HFF-Myc (cell line): ENCODE data around the gene NR3C2.

Source experiments
- DNase-seq: peaks from one replicate; pipeline ENCODE4 v3.0.0-alpha.2; 2011; ENCODE audit warnings: low read depth; ENCODE audit errors: extremely low read depth
- H3K4me3 ChIP-seq: replicated peaks from 2 replicates; pipeline ENCODE4 v1.5.1; 2011; ENCODE audit warnings: low read depth, mild to moderate bottlenecking, control low read depth, low read length
- CTCF ChIP-seq: IDR thresholded peaks from 2 replicates; pipeline ENCODE4 v1.5.1; 2012; ENCODE audit warnings: mild to moderate bottlenecking, low read depth, low read length, control low read depth; ENCODE audit errors: missing control alignments

The NR3C2 gene

GRCh38 chr4:148453833-148454232 lies 11.6 kb upstream of the NR3C2 start:
- no peak for DNase-seq
- H3K4me3 ChIP-seq, result no peak overlapping the region
- TF ChIP-seq CTCF, result no peak

GRCh38 chr4:148452970-148453369 lies 10.8 kb upstream of the NR3C2 start:
- no peak overlapping the region for H3K4me3 ChIP-seq
- no peak for DNase-seq
- no peak for TF ChIP-seq CTCF

DNA sequence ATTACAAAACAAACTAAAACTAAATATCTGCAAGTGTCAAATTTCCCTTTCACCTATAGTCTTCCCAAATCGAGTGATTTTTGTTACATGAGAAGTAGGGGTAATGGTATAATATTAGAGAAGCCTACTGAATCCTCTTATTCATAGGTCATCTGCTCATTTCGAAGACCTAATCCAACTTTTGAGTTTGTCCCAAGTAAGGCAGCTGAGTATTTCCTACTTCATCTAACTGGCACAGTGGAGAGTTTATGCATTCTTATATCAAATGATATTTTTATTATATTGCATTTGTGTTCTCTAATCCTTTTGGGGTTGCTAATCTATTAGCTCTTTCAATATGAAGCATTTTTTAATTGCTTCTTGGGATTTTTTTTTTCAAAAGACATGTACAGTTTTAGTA lies 7.7 kb upstream of the NR3C2 start:
- no peak overlapping the region for H3K4me3 ChIP-seq
- DNase-seq, result no peak
- TF ChIP-seq CTCF, result no peak

- TF ChIP-seq CTCF, result no peak
- no peak overlapping the region for H3K4me3 ChIP-seq
- no peak for DNase-seq
Observed at GRCh38 chr4:148448141-148448540, 5.9 kb upstream of the NR3C2 start.

DNA sequence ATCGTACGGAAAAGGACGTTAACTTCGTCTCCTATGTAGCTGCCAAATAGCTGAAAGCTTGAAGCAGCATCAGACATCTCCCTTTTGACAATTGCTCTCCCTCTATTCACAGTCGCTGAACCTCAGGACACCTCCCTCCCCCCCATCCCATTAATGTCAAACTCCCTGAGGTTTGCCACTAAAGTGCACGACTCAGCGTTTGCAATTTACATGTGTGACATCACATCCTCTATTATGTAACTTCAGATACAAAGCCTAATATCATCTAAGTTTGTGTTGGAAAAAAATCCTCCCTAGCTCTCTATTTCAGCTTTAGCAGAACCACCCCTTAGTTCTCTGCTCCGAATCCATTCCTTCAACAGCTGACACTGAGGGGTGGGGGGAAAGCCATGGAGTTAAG lies 5.5 kb upstream of the NR3C2 start:
- no peak for DNase-seq
- H3K4me3 ChIP-seq, result no peak overlapping the region
- TF ChIP-seq CTCF, result no peak

DNA sequence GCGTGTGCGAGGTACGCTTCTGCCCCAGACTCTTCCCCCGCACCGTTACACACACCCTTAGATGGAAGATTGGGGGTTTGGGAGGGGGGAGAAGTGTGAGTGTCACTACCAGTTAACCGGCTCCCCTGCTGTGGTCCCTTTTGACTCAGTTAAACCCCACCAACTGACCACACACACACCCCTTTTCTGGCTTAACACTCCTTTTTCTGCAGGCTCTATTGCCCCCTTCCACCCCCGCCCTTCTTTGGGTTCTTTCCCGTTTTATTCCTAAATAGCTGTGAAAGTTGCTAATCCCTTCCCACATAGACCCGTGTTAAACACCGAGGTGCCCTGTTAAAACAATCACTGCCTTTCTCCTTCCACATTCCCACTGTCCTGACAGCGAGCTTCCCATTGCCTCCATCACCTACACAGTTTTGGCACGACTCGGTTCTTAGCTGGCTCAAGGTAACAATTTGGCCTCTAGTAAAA lies 3.7 kb upstream of the NR3C2 start:
- no peak for DNase-seq
- H3K4me3 ChIP-seq, result peak overlapping the region; percentile 31
- TF ChIP-seq CTCF, result no peak

- peak overlapping the region; percentile 31 for H3K4me3 ChIP-seq
- no peak for TF ChIP-seq CTCF
- DNase-seq, result no peak
Observed at GRCh38 chr4:148445071-148445859, 3.1 kb upstream of the NR3C2 start.
